Activated CD4-positive, alpha-beta T cell treated with anti-CD3 and anti-CD28 coated beads, Interleukin-2, Interleukin-6, amounts not matched to agents 100 ng/mL and 50 ng/mL, durations not matched to agents 16 hours and 8 hours (primary cell): ENCODE measurements around the gene RELCH.

Source experiments
- DNase-seq: peaks from one replicate; pipeline ENCODE4 v3.0.0-alpha.2; 2020

The RELCH gene

DNA sequence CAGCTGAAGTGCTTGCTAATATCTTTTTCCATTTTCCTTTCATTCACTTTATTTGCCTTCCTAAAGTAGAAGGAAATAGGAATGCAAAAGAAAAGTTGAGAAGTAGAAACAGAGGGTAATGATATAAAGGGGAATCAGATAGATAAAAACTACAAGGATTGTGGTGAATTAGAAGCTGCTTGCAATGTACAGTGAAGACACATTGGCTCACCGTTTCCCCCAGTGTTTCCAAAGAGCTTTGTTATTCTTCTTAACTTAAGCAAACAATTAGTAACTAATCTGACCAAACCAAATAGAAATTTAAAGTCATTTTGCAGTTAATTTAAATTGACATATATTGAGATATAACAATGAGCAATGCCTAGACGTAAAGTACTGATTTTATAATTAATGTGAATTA is 63.4 kb downstream of the RELCH start:
- no peak for DNase-seq

DNA sequence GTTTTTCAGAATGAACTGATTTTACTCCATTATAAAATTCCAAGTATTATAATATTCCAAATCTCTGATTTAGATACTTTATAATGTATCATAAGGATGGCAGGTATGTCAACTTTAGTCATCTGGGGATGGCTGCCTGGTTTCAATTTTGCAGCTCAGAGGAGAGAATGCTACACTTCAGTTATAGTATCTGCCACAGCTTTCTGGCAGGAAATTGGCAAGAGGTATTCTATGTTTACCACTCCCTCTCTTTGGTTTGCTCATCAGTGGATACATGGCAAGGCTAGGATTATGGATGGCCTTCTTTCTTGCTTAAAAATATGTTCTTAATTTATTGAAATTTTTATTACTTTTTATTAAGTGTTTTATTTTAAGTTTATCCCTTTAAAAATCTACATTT is 71.0 kb downstream of the RELCH start:
- DNase-seq = no peak

DNA sequence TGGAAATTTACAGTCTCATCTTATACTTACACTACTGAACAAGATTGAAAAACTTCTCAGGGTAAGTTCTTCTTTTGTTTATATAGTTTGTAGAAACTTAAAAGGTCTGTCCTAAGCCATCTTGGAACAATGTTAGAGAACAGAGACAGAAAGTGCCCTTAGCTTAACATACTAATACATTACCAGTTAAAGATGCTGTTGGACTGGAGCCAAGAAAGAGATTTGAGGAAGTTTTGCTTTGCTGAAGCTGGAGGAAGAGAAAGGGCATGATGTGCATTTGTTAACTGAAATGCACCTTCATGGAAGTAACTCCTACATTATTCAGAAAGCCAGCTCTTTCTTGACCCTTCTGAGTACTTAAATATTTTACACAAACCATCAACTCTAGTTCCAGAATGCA is 71.6 kb downstream of the RELCH start:
- no peak for DNase-seq

DNA sequence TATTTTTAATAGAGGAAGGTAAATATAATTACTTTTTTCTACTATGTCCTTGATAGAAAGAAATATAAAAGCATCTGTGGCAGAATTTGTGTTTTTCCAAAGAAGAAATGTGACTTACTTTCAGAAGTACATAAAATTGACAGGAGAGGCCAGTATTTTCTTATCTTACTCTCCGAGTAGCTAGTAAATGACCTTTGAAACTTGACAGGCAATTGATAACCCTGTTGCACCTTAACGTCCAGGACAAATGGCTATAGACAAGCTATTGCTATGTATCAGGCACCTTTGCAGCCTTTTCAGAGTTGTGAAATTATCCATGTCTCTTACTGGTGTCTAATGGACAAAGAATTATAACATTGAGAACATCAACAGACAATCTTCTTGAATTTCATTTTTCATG is 75.0 kb downstream of the RELCH start:
- no peak for DNase-seq

DNA sequence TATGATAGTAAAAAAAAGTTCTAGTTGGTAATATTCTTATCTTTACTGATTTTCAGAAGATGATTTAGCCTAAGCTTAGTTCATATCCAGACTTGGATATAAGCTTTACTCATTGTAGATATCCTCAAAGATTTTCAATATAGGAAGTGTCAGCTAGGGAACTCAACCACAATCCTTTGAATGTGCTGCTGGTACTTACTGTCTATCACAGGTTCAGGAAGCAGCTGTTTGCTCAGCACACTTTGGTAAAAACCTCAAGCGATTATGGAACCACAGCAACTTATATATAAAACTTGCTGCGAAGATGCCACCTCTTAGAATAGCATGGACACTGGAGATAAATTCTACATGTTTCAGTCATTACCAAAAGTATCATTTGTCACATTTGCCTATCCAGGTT is 77.9 kb downstream of the RELCH start:
- no peak for DNase-seq

DNA sequence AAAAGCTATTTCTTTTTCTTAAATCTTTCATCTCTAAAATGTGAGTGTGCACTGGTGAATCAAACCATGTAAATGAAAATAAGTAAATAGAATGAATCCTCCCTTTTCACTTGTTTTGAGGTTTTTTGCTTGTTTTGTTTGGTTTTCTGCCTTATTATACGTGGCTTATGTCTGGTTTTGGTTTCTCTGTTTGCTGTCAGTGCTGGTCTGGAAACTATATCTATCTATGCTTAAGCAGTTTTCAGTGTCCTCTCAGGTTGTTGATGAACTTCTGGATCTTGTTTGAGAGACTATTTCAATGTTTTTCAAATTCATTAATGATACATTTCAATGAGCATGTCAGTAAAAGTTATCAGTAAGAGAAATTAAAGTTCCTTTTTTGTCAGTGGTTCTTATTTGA is 90.0 kb downstream of the RELCH start:
- no peak for DNase-seq

DNA sequence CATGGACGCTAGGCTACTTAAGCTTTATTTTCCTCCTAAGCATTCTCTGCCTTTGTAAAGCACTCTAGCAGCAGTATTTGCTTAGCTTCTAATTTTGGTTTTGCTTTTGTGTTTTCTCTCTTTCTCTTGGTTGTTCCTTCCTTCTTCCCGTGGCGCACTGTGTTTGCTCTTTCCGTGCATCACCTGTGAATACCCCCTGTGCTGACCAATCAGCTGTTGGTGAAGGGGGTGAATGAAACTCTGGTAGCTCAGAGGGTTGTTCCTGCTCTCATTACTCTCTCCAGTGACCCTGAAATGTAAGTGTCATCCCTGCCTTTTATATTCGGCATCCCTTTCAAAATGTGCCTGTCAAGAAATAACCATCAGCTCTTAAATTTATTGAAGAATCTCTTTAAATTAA is 92.5 kb downstream of the RELCH start:
- DNase-seq = no peak

DNA sequence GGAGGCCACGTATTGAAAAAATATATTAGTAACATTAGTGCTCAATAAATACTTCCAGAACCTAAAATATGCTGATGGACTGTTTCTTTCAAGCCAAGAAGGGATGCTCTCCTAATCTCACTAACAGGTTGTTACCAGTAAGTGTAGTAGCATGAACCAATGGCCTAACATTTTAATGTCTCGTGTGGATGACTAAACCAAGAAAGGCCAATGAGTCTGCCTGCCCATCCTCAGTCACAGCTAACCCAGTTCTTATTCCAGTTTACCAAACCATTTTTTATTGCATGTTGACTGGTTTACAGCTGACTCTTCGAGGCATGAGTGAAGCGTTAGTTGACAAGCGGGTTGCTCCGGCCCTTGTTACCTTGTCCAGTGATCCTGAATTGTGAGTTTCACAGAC is 93.0 kb downstream of the RELCH start:
- no peak for DNase-seq

DNA sequence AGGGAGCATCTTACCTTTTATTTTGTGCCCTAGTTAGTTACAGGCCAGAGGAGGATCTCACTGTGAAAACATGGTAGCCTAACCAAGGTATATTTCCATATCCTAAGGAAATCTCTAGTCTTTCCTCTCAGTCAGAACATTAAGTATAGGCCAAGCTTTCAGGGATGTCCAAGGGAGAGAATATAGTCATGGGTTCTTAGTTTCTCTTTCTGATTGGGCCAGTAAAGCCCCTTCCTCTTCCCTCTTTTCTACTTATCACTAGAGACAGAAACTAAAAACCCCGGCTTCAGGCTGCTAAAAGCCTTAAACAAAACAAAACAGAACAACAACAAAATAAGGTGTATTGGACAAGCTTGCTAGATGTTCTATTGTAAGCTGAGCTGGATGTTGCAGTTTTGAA is 93.7 kb downstream of the RELCH start:
- peak; percentile 4 for DNase-seq

DNA sequence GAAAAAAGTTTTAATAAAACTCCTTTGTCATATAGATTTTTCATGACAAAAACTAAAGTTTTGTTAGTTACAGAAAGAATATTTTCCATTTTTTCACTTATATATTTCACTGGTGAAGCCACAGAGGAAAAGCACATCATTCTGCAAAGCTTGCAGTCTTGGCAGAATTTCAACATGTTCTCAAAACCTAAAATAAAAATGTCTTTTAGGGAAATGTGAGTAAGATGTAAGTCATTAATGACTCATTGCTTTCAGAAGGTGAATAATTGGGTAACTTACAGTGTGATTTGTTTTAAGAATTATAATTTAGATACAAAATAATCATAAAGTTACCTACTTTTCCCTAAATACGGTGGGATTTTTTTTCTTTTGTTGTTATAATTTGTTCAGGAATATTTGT is 94.6 kb downstream of the RELCH start:
- DNase-seq = peak; percentile 44

DNA sequence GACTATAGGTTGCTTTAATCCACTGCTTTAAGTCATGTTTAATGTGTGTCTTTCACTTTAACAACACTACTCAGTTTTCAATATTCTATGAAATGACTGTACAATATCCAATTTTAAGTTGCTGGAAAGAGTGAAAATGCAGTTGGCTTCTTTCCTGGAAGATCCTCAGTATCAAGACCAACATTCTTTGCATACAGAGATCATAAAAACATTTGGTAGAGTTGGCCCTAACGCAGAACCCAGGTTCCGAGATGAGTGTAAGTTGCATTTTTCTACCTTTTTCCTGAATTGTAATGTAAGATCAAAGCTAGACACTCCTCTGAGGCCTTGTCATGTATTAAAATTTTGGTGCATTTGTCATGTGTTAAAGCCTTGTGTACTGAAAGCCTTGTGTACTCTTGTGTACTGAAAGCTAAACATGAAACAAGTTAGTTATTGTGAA is 95.2 kb downstream of the RELCH start:
- DNase-seq = peak; percentile 49

DNA sequence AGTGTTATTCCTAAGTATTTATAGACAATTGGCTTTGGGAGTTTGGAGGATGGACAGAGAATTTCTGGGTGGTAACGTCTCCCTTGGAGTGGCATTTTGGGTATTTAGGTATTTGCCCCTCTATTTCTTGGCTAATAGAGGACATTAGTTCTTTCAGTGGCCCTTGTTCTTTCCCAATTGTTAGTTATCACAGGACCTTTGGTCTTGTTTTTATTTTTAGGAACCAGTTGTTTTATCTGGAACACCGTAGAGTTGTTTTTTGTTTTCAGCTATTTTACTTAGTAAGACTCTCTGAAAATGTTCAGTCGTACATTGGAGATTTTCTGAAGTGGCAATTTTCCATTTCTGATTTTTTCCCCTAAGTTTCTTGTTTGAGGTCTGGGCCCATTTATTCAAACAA is 97.6 kb downstream of the RELCH start:
- DNase-seq = no peak

DNA sequence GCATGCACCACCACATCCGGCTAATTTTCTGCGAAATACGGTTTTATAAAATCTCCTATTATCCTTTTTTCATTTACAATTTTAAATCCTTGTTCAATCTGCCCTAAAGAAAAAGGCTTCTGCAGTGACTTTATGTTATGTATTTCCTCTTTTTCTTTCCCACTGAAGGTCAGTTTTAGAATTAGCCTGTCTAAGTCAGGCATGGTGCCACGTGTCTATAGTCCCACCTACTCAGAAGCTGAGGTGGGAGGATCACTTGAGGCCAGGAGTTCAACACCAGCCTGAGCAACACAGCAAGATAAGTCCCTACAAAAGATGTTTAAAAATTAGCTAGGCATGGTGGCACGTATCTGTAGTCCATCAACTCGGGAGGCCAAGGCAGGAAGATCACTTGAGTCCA is 98.2 kb downstream of the RELCH start:
- DNase-seq = no peak

DNA sequence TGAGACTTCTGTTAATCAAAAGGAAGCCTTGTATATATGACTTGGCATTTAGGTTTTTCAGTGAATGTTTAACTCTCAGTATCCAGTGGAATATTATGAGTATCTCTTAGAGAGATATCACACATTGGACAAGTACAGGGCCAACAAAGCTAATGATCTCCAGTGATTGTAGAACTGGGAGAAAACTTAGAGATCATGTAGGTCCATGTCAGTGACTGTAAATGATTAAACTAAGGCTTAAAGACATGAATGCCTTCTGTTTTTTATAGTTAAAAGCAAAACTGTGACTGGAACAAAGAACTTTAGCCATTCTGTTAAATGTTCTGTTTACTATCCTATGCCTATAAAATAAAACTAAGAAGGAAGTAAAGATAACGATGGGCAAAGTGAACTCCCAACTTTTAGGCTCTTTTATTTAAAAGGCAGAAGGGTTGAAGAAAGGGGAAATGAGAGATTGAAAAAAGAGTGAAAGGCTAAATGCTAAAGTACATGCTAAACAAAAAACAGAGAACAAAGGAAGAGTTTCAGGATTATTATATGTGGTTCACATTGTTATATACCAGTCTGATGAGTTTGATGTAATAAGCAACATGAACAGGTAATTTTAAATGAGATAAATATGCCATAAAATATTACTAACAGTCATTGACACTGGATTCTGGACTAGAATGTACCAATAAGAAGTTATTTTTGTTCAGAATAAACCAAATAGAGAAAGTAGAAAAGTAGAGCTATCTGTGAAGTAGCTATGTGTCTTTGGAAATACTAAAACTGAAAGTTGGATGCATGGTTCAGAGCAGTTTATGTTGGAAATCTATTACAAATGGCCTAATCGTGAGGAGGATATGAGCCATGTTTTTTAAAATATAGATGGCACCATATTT is 101.0 kb downstream of the RELCH start:
- no peak for DNase-seq

DNA sequence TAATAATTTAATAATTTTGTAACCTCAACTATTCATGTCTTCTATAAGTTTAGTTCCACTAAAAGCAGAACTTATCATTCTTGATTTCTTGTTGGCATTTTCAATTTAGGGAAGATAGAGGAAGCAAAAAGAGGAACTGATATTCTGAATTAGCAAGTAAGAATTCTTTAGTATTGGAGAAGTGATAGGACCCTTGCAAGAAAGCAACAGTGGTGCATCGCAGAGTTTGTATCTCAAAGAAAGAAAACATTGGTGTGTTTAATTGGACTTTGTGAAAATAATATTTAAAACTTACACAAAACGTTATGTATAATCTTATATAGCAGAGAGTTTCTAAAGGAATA is 101.6 kb downstream of the RELCH start:
- no peak for DNase-seq

DNA sequence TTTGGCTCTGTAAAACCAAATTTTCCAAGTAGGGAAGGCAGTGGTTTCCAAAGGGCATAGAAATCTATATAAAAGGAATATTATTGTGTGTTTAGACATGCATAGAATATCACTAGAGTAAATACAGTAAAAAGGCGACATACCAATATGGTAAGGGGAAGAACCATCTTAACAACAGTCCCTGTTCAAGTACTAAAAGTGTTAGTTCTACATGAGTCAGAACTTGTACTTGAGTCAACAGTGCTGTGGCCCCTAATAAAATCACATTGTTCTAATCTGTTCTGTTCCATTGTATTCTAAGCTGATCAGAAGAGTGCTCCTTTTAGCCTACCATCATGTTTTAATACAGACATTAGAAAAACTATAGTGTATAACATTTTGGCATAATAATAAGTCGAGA is 102.0 kb downstream of the RELCH start:
- peak; percentile 15 for DNase-seq

DNA sequence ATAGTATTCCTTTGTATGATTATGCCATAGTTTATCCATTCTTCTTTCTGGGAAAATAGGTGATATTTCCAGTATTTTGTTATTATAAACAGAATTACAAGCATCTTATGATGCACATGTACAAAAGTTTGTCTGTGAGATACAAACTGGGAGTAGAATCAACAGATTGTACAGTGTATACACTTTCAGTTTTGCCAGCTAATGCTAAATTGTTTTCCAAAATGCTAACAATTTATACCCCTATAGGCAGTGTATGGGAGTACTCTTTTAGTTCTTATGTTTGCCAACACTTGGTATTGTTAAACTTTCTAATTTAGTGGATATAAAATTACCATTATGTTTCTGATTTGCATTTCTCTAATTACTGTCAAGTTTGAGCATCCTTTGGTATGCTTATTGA is 107.0 kb downstream of the RELCH start:
- DNase-seq = no peak

DNA sequence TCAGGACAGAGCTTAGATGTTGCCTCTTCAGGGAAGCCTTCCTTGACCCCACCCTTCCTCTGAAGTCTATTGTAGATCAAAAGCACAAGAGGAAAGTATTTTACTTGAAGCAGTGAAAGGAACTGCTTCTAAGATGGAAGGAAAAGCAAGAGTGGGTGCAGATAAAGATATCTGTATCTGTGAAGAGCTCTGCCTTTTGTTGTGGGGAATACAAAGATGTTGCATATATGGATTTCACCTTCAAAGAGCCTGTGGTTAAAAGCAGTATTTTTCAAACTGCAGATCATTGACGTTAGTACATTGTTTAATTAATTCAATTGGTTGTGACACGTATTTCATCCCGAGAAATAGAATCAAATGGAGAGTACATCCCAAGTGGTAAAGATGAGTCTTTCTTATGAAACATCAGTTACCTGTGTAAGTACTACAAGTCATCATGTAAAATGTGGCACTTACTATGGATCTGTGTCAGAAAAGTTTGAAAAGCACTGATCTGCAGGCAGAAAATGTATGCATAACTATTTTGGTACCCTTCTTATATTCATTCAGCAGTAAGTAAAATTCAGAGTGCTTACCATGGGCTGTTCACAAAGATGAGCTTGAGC is 113.4 kb downstream of the RELCH start:
- DNase-seq = no peak

DNA sequence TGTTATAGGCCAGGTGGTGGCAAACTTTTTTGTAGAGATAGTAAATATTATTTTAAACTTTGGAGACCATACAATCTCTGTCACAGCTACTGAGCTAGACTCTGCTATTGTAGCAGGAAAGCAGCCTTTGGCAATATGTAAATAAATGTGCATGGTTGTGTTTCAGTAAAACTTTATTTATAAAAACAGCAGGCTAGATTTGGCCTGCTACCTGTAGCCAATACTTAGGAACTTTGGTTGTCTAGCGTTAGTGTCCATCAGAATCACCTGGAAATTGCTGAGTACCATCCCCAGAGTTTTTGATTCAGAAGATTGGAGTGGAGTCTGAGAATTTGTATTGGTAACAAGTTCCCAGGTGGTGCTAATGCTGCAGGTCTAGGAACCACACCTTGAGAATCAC is 114.3 kb downstream of the RELCH start:
- no peak for DNase-seq

DNA sequence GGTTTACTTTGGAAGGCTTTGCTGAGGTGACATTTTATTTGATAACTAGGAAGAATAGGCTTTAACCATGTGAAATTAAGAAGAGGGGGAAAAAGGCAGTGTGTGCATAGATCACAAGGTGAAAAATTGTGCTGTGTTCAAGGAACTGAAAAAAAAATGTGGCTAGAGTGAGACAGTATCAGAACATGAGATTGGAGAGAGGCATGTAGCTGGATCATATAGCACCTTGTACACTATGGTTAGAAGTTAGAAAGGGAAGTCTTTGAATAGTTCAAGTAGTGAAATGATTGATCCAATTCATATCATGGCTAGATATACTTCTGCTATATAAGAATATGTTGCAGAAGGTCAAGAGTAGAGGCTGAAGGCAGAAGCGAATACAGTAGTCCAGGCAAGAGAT is 125.8 kb downstream of the RELCH start:
- DNase-seq = no peak

DNA sequence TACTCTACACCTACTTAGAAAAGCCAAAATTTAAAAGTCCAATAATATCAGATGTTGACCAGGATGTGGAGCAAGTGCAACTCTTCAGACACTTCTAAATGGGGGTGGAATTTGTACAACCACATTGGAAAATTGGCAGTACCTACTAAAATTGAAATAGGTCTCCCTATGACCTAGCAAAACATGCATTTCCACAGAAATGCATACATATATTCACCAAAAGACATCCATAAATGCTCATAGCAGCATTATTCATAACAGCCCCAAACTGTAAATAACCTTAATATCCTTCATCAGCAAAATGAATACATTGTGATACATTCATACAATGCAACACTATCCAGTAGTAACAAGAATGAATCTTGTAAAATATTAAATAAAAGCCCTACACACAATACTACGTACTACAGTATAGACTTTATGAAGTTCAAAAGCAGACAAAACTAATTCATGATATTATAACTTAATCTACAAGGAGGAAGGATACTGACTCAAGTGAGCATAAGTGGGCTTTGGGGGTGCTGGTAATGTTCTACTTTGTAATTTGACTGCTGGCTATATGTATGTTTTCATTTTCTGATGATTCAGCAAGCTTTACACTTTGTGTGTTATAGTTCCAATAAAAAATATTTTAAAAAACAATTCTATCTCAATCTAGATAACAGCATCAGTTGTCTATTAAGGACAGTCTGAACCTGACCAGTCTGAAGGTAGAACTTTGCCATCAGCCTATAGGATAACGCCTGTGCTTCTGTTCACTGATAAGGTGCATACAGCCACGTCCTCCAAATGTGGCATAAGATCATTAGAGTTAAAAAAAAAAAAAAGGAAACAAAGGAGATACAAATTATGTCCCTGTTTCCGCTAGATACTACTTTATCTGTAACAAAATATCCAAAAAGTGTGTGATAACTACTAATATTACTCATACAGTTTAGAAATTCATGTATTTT is 131.4 kb downstream of the RELCH start:
- DNase-seq = no peak

DNA sequence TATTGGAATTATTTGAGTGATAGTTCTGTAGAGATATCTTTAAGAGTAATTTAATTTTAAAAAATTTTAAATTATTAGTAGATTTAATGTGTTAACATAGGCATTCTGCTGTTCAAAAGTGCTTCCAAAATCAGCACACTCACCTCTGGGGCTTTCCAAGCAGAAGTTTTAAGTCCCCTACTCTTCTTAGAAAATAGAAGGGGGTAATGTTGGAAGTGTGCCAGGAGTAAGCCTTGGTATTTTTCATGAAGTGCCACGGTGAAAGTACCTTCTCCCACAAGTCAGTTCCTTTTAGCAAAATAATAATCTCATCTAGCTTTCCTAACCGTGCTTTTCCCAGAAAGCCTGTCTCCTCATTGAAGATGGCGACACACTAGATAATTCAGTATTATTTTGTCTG is 134.1 kb downstream of the RELCH start:
- no peak for DNase-seq

DNA sequence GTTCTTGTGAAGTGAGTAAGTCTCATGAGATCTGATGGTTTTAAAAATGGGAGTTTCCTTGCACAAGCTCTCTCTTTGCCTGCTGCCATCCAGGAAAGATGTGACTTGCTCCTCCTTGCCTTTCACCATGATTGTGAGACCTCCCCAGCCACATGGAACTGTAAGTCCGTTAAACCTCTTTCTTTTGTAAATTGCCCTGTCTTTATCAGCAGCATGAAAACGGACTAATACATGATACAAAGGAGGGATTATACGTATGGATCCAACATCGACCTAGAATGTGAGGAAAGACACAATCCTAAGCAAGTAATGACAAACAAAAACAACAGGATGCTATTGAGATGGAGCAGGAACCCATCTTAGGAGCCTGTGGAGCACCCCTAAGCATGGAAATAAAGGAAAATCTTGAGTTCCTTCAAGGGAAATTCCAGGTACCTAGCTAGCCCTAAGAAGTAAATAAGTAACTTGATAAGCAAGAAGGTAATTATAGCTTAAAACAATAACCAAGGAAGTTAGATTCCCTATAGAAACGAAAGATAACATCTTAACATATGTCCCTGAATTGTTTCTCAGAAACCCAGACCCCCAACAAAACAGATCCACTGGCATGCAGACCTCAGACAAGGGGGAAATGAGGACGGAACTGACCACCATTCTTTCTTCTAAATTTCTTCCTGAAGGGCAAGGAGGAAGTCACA is 136.6 kb downstream of the RELCH start:
- DNase-seq = no peak
